Adrenal gland (tissue), 12 donors: Measurements from ENCODE around the gene CCKAR. TPM values are rescaled to one million over a fixed set of nuclear protein-coding genes. Genes with fewer than 3 reads are reported as not detected.
"Not testable (repeated sequence)": the region's sequence is repeated elsewhere in the genome, so short reads cannot be mapped to it uniquely, and the experiment has no call there.

ENCODE experiments used
- DNase-seq, 7 donors: peaks; one replicate each; pipeline ENCODE4 v3.0.0-alpha.2; 2019 to 2020
- H3K27ac ChIP-seq, 5 donors: fragments of 200-600 bp; sonication (generic) in 4 of 5; 1 replicate in 3 of 5; 2 replicates in 2 of 5; pipeline versions ENCODE4 v1.5.1 to v1.8.0; 2016 to 2020; ENCODE audit warnings: mild to moderate bottlenecking in 1 of 5
- H3K27me3 ChIP-seq: fragments of 200-600 bp; 2 replicates; pipeline ENCODE4 v1.8.0; 2021
- H3K36me3 ChIP-seq, 2 donors: fragments of 200-600 bp; replicated peaks in 1 of 2; 1 replicate in 1 of 2; 2 replicates in 1 of 2; pipeline versions ENCODE4 v1.5.1 to v1.8.0; 2018 to 2022
- H3K4me1 ChIP-seq, 2 donors: fragments of 200-600 bp; replicated peaks in 1 of 2; 1 replicate in 1 of 2; 2 replicates in 1 of 2; pipeline versions ENCODE4 v1.5.1 to v1.8.0; 2018 to 2021
- H3K4me3 ChIP-seq, 4 donors: fragments of 200-600 bp; sonication (generic) in 3 of 4; one replicate each; pipeline ENCODE4 v1.5.1; 2016 to 2018
- H3K9me3 ChIP-seq, 3 donors: fragments of 200-600 bp; sonication (generic) in 1 of 3; replicated peaks in 1 of 3; 1 replicate in 2 of 3; 2 replicates in 1 of 3; pipeline versions ENCODE4 v1.5.1 to v1.8.0; 2016 to 2021
- CTCF ChIP-seq, 6 experiments: fragments of 450-650 bp in 4 of 6; fragments of 200-600 bp in 2 of 6; sonication (generic) in 1 of 6; IDR thresholded peaks; 1 replicate in 5 of 6; 2 replicates in 1 of 6; pipeline versions ENCODE4 v1.5.1 to v1.8.0; 2016 to 2021; ENCODE audit warnings: antibody characterized with exemption in 6 of 6, mild to moderate bottlenecking in 2 of 6, moderate library complexity in 1 of 6
- POLR2A ChIP-seq, 2 donors: fragments of 450-650 bp; IDR thresholded peaks; one replicate each; pipeline ENCODE4 v1.6.1; 2017; ENCODE audit warnings: antibody characterized with exemption in 2 of 2, mild to moderate bottlenecking in 2 of 2, moderate library complexity in 1 of 2
- WGBS, 4 donors: extraction: QIAGEN DNeasy Blood & Tissue Kit in 2 of 4; methylation state at CpG; one replicate each; pipeline versions ENCODE4 v1.1.5 to v1.1.7; 2013 to 2017; 5-methylcytosine and 5-hydroxymethylcytosine counted together
- intact Hi-C, 2 donors: fragments of 100-400 bp; cut with DNase I; formaldehyde crosslinking; loops; one replicate each; pipeline versions ENCODE4 v1.14.1 to v1.15.0; 2022 to 2023
- polyA plus RNA-seq, 3 donors: library from polyadenylated mRNA; stranded (reverse); fragments of 200-250 nt in 2 of 3; fragments of 350-450 nt in 1 of 3; fragmentation: Illumina TruSeq in 1 of 3; extraction: RNeasy Lipid Tissue Mini Kit (QIAGEN cat#74804) in 1 of 3; gene quantifications; one replicate each; pipeline ENCODE4 v1.2.3, GENCODE V29; 2013 to 2014
- total RNA-seq, 9 donors: library from RNA; depleted of rRNA in 4 of 9; stranded (reverse); fragments of >200 nt in 4 of 9; fragments of 120-200 nt in 1 of 9; fragmentation: NEBNext Ultra II Directional in 1 of 9; extraction: Animal tissue kit (Norgen Biotek cat#: 25700) in 1 of 9; gene quantifications; one replicate each; pipeline versions ENCODE4 v1.1.0 to v1.2.4, GENCODE V29; 2013 to 2023
- donor health status: healthy with polysubstance abuse.
- donor health status: Bipolar disorder and iron deficiency.
- donor health status: DM: yes; HTN: yes; CAD: no.
- donor health status: DM: no; HTN: no; CAD: no.
- donor health status: DM: no; HTN: no; CAD: no.
- donor health status: DM: yes; HTN: yes; CAD: no.

Gene CCKAR
- total and polyA plus RNA-seq, 12 donors: 0.11 to 0.61 TPM; not detected in 10

GRCh38 chr4:26503427-26503826 lies 13.1 kb upstream of the CCKAR start:
- DNase-seq: no peak
- intact Hi-C loops: no loop called here
- no peak overlapping the region for H3K27ac ChIP-seq
- no peaks in the 10 kb centered on the region for H3K27me3 ChIP-seq
- TF ChIP-seq POLR2A (IDR thresholded peaks at IDR 0.05) (no peak), CTCF (IDR thresholded peaks at IDR 0.05) (no peak)
- H3K9me3 ChIP-seq: no peaks in the 10 kb centered on the region
- WGBS, 4 donors: 75 to 87% (median 80%) methylated on average over 5 of the region's 5 CpGs
- no peak overlapping the region for H3K4me3 ChIP-seq
- no peaks in the 10 kb centered on the region for H3K36me3 ChIP-seq
- H3K4me1 ChIP-seq: no peaks in the 10 kb centered on the region

GRCh38 chr4:26500565-26500999 lies 10.3 kb upstream of the CCKAR start:
- whole genome bisulfite sequencing, 4 donors: 92 to 94% (median 93%) methylated on average over 9 of the region's 9 CpGs
- intact Hi-C loops, H3K27ac ChIP-seq, H3K9me3 ChIP-seq, H3K27me3 ChIP-seq, DNase-seq, H3K4me1 ChIP-seq, H3K36me3 ChIP-seq, H3K4me3 ChIP-seq: not testable (repeated sequence)

- intact Hi-C loops: no loop called here
- DNase-seq: no peak
- WGBS, 4 donors: 56 to 75% (median 71%) methylated on average over 8 of the region's 8 CpGs
- Histone ChIP-seq H3K4me1 (no peaks in the 10 kb centered on the region), H3K36me3 (no peaks in the 10 kb centered on the region), H3K9me3 (no peaks in the 10 kb centered on the region), H3K27me3 (no peaks in the 10 kb centered on the region), H3K4me3 (no peak overlapping the region), H3K27ac (no peak overlapping the region)
- TF ChIP-seq POLR2A (IDR thresholded peaks at IDR 0.05): no peak
- no peak for TF ChIP-seq CTCF (IDR thresholded peaks at IDR 0.05)
Measured at GRCh38 chr4:26496207-26496783, 6.0 kb upstream of the CCKAR start.

- 80 to 87% (median 84%) methylated on average over 4 of the region's 4 CpGs for WGBS, 4 donors
- no peak for DNase-seq
Measured at GRCh38 chr4:26493461-26493860, 3.2 kb upstream of the CCKAR start.

More at GRCh38 chr4:26493461-26493860, 3.2 kb upstream of the CCKAR start:
- H3K4me3 ChIP-seq: no peak overlapping the region
- no peaks in the 10 kb centered on the region for H3K36me3 ChIP-seq
- H3K27ac ChIP-seq: no peak overlapping the region
- no peaks in the 10 kb centered on the region for H3K4me1 ChIP-seq
- TF ChIP-seq CTCF (IDR thresholded peaks at IDR 0.05): no peak
- TF ChIP-seq POLR2A (IDR thresholded peaks at IDR 0.05): no peak
- intact Hi-C loops: no loop called here
- H3K27me3 ChIP-seq: no peaks in the 10 kb centered on the region
- H3K9me3 ChIP-seq: no peaks in the 10 kb centered on the region
